Measurements from ENCODE around the gene SSH3.

GRCh38 chr11:67313125-67313890, 10.0 kb downstream of the SSH3 start:
- TF ChIP-seq RAD21 (IDR thresholded peaks at IDR 0.05; ENCODE audit: low read depth) (no peak), CTCF (IDR thresholded peaks at IDR 0.05 in 2 of 3, conservative IDR thresholded peaks at IDR 0.05 in 1 of 3; ENCODE audit: borderline replicate concordance in 1 of 3, insufficient read depth in 1 of 3, low read depth in 2 of 3, low read length in 2 of 3) (no peak), EZH2 (IDR thresholded peaks at IDR 0.05) (no peak), POLR2AphosphoS5 (IDR thresholded peaks at IDR 0.05; ENCODE audit: low read depth, low read length) (0 out of 2 replicates have a peak, but pooled peaks have one; percentile 2), EGR1 (IDR thresholded peaks at IDR 0.05; ENCODE audit: low read depth) (no peak)

Data from HCT116 (cell line).